Measurements from ENCODE around the gene MICAL3.

MICAL3 gene

GRCh38 chr22:17831501-17832251 is 192.7 kb downstream of the MICAL3 start:
- DNase-seq = no peak

GRCh38 chr22:17830043-17830961 is 194.1 kb downstream of the MICAL3 start:
- peak; percentile 51 for DNase-seq

- DNase-seq = no peak
Observed at GRCh38 chr22:17829695-17830042, 194.7 kb downstream of the MICAL3 start.

GRCh38 chr22:17828502-17829080 is 195.8 kb downstream of the MICAL3 start:
- no peak for DNase-seq

- no peak for DNase-seq
Observed at GRCh38 chr22:17827466-17827865, 196.9 kb downstream of the MICAL3 start.

- no peak for DNase-seq
Observed at GRCh38 chr22:17825876-17826550, 198.3 kb downstream of the MICAL3 start.

GRCh38 chr22:17824457-17824856 is 199.9 kb downstream of the MICAL3 start:
- no peak for DNase-seq

- DNase-seq = no peak
Observed at GRCh38 chr22:17823964-17824363, 200.4 kb downstream of the MICAL3 start.

- DNase-seq = no peak
Observed at GRCh38 chr22:17823226-17823625, 201.1 kb downstream of the MICAL3 start.

- DNase-seq = no peak
Observed at GRCh38 chr22:17822087-17822486, 202.3 kb downstream of the MICAL3 start.

GRCh38 chr22:17820879-17821439 is 203.4 kb downstream of the MICAL3 start:
- DNase-seq = no peak

GRCh38 chr22:17818649-17819048 is 205.7 kb downstream of the MICAL3 start:
- no peak for DNase-seq

GRCh38 chr22:17818180-17818579 is 206.2 kb downstream of the MICAL3 start:
- DNase-seq = no peak

- no peak for DNase-seq
Observed at GRCh38 chr22:17817511-17818065, 206.8 kb downstream of the MICAL3 start.

GRCh38 chr22:17817079-17817478 is 207.3 kb downstream of the MICAL3 start:
- DNase-seq = no peak

GRCh38 chr22:17816649-17817048 is 207.7 kb downstream of the MICAL3 start:
- no peak for DNase-seq

GRCh38 chr22:17815703-17816254 is 208.6 kb downstream of the MICAL3 start:
- DNase-seq = no peak

GRCh38 chr22:17814830-17815229 is 209.5 kb downstream of the MICAL3 start:
- DNase-seq = no peak

GRCh38 chr22:17814084-17814483 is 210.3 kb downstream of the MICAL3 start:
- DNase-seq = no peak

GRCh38 chr22:17811119-17811518 is 213.2 kb downstream of the MICAL3 start:
- DNase-seq = no peak

- DNase-seq = no peak
Observed at GRCh38 chr22:17810570-17811116, 213.7 kb downstream of the MICAL3 start.

Measured in NCI-H524 treated with DMSO at 0.1 percent for 48 hours (cell line).